GM12874 (cell line): ENCODE results near the gene CCL19.

Experiments used
- TF ChIP-seq, protein P1 (sequence below): IDR thresholded peaks from 2 replicates; pipeline ENCODE4 v1.5.1; 2011; ENCODE audit warnings: low read depth, mild to moderate bottlenecking, control low read depth, low read length, moderate library complexity; ENCODE audit not compliant: insufficient read depth

Gene CCL19

DNA sequence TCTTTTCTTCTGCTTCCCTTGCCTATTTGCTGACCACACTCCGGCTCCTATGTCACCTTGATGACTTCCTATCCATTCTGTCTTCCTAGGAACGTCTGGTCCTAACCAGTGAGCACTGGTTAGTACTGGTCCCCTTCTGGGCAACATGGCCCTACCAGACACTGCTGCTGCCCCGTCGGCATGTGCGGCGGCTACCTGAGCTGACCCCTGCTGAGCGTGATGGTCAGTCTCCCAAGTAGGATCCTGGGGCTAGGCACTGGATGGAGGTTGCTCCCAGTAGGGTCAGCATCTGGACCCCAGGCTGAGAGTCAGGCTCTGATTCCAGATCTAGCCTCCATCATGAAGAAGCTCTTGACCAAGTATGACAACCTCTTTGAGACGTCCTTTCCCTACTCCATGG, 42.4 kb downstream of the CCL19 start:
- TF ChIP-seq, protein P1, sequence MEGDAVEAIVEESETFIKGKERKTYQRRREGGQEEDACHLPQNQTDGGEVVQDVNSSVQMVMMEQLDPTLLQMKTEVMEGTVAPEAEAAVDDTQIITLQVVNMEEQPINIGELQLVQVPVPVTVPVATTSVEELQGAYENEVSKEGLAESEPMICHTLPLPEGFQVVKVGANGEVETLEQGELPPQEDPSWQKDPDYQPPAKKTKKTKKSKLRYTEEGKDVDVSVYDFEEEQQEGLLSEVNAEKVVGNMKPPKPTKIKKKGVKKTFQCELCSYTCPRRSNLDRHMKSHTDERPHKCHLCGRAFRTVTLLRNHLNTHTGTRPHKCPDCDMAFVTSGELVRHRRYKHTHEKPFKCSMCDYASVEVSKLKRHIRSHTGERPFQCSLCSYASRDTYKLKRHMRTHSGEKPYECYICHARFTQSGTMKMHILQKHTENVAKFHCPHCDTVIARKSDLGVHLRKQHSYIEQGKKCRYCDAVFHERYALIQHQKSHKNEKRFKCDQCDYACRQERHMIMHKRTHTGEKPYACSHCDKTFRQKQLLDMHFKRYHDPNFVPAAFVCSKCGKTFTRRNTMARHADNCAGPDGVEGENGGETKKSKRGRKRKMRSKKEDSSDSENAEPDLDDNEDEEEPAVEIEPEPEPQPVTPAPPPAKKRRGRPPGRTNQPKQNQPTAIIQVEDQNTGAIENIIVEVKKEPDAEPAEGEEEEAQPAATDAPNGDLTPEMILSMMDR = no peak

DNA sequence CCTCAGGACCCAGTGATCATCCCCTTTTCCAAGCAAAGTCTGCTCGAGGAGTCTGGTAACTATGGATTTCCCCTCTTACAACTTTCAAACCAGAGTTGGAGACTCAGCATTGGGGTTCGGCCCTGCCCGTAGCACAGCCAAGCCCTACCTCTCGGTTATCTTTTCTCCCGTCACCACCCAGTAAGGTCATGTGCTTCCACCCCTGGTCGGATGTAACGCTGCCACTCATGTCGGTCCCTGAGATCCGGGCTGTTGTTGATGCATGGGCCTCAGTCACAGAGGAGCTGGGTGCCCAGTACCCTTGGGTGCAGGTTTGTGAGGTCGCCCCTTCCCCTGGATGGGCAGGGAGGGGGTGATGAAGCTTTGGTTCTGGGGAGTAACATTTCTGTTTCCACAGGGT, 43.4 kb downstream of the CCL19 start:
- TF ChIP-seq, protein P1 = no peak

DNA sequence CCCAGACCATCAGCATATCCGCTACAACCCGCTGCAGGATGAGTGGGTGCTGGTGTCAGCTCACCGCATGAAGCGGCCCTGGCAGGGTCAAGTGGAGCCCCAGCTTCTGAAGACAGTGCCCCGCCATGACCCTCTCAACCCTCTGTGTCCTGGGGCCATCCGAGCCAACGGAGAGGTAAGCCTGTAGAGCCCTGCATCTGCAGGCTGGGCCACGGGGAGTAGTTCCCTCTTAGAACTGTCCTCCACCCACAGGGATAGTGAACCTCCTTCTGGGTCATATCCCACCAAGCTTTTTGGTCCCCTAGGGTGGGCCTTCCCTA, 44.0 kb downstream of the CCL19 start:
- TF ChIP-seq, protein P1 = no peak

DNA sequence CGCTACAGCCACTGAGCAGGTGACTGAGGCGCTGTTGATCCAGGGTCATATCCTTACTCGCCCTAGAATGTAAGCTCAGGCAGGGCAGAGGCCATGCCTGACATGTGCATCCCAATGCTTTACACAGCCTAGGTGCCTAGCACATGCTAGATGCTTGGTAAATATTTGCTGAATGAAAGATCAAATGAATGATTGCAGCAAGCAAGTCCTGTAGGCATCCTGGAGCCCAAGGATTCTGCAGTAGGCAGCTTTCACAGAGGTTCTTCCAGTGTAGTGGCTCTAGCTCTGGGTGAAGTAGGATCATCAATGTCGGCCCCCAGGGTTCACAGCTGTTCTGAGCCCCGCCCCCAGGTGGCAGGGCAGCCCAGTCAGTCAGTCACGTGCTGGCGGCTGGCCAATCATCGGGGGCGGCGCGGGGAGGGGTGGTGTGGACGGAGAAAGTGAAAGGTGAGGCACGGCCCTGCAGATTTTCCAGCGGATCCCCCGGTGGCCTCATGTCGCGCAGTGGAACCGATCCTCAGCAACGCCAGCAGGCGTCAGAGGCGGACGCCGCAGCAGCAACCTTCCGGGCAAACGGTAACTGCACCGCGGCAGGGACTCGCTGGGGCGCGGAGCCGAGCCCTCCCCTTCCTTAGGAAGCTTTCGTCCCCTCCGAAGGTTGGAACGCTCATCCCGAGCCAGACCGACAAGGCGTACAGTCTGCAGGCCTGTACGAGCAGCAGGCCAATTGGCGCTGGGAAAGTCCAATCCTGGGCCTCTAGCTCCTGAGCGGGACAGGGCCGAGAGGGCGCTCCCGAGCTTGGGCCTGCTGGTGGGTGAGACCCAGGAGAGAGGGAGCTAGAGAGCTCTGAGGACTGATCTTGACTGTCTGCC, 44.6 kb downstream of the CCL19 start, which contains the start of gene GALT:
Gene GALT, plus strand, starts transcription at position 465 of the 873 bp plus-strand sequence. Its CDS starts 30 bp downstream, at position 495.
- TF ChIP-seq, protein P1 = peak; percentile 66

DNA sequence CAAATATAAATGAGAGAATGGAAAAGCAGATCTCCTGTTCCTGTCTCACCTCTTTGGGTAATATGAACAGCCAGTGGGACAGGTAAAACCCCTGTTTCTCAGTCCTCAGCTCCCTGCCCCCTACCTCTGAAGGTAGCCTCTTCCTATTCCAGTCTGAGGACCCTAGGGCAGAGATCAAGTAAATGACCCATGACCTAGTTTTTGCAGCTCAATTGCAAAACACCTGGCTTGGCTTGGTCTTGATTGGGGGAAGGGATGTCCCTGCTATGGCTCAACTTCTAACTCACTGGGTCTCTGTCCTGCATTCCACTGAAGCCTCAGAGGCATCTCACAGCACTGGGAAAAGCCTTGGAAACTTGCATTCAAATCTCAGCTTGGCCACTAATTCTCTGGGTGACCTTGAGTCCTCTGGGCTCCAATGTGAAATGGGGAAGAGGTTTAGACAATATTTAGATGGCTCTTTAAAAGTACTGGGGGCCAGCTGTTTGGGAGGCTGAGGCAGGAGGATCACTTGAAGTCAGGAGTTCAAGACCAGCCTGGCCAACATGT, 46.2 kb downstream of the CCL19 start:
- TF ChIP-seq, protein P1 = no peak

DNA sequence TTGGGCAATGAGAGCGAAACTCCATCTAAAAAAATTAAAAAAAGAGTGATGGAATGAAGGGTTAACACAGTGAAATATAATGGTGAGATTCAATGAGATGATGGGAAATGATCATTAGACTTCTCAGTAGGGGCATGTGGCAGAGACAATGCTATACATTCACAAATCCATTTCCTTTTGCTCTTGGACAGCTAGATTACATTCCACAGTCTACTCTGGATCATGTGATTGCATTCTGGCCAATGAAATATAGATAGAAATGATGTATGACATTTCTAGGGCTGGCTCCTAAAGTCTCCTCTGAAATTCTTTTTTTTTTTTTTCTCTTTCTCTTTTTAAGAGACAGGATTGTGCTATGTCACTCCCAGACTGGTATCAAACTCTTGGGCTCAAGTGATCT, 48.4 kb downstream of the CCL19 start:
- TF ChIP-seq, protein P1 = no peak
